B cell (primary cell): ENCODE results near the gene SERTAD2. TPM values are rescaled to one million over a fixed set of nuclear protein-coding genes. Genes with fewer than 3 reads are reported as not detected.

Experiments
- polyA plus RNA-seq: library from polyadenylated mRNA; depleted of rRNA; stranded (reverse); fragments of >200 nt; gene quantifications from 2 replicates; pipeline ENCODE4 v1.2.3, GENCODE V29; 2012
- total RNA-seq, 2 donors: library from RNA; stranded (reverse); fragments of 120-200 nt in 1 of 2; gene quantifications; 1 replicate in 1 of 2; 2 replicates in 1 of 2; pipeline versions ENCODE4 v1.2.3 to v1.2.4, GENCODE V29; 2013 to 2022

SERTAD2 gene
- total and polyA plus RNA-seq, 2 donors (not counting 1 experiment from before 2014, with no cell fraction given): 49.5 to 66.8 TPM

Other genes starting within 250 kb of the SERTAD2 start
- 1.8 and 3.8 TPM in 2 replicates for gene LGALSL, start 199.8 kb downstream of the SERTAD2 start, total RNA-seq
- 0.32 and 0.40 TPM in 2 replicates for gene LGALSL, start 199.8 kb downstream of the SERTAD2 start, polyA plus RNA-seq
- gene AFTPH, start 129.6 kb downstream of the SERTAD2 start, total RNA-seq: 91.6 and 94.1 TPM in 2 replicates
- gene AFTPH, start 129.6 kb downstream of the SERTAD2 start, polyA plus RNA-seq: 41.7 and 45.4 TPM in 2 replicates